Activated naive CD4-positive, alpha-beta T cell treated with anti-CD3 and anti-CD28 coated beads, Interleukin-2, amount 10 ng/mL, durations not matched to agents 7 days and 5 days (primary cell): Measurements from ENCODE around the gene RBM8A.

Experiments
- CTCF ChIA-PET: fragments of 350-600 bp; sonication (Branson Sonifier 250); formaldehyde crosslinking; loops from one replicate; lab custom pipeline; 2021; ENCODE audit warnings: antibody characterized with exemption; lab: Charles Lee
- DNase-seq: peaks from one replicate; pipeline ENCODE4 v3.0.0-alpha.2; 2020
- H3K27ac Mint-ChIP-seq: one replicate; pipeline ENCODE4 v1.8.0; 2021; ENCODE audit warnings: mild to moderate bottlenecking, moderate library complexity, mixed read lengths
- H3K27me3 Mint-ChIP-seq: one replicate; pipeline ENCODE4 v1.8.0; 2021; ENCODE audit warnings: mild to moderate bottlenecking, mixed read lengths
- H3K36me3 Mint-ChIP-seq: one replicate; pipeline ENCODE4 v1.8.0; 2021; ENCODE audit warnings: mixed read lengths
- H3K4me1 Mint-ChIP-seq: one replicate; pipeline ENCODE4 v1.8.0; 2021; ENCODE audit warnings: mixed read lengths
- H3K4me3 Mint-ChIP-seq: one replicate; pipeline ENCODE4 v1.8.0; 2021; ENCODE audit warnings: mild to moderate bottlenecking, moderate library complexity, mixed read lengths
- H3K9me3 Mint-ChIP-seq: one replicate; pipeline ENCODE4 v1.8.0; 2021; ENCODE audit warnings: mixed read lengths

RBM8A gene

DNA sequence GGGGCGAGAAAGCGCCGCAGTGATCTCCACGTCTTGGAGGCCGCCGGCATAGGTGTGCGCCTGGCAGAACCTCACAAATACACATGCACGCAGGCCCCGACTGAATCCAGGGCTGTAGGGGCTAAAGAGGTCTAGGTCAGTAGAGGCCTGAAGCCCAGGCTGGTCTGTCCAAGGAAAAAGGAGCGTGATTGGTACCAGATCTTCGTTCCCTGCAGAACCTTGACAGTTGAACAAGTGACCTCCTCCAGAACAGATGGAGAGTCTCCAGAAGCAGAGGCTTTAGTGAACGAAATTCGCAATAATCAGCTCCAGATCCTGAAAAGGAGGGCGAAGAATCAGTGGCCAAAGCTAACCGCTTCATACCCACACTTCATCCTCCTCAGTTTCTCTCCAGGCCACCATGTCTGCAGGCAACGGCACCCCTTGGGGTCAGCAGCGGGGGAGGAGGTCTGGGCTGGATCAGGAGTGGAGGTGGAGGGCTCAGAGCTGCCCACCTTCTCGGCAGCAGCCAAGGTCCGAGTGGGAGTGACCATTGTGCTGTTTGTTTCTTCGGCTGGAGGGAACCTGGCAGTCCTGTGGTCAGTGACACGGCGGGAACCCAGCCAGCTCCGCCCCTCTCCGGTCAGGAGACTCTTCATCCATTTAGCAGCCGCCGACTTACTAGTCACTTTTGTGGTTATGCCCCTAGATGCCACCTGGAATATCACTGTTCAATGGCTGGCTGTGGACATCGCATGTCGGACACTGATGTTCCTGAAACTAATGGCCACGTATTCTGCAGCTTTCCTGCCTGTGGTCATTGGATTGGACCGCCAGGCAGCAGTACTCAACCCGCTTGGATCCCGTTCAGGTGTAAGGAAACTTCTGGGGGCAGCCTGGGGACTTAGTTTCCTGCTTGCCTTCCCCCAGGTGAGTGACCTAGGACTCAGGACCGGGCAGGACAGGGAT, 8.0 kb downstream of the RBM8A start:
- Mint-ChIP-seq H3K27ac (peak overlapping the region; percentile 98), H3K4me3 (peak overlapping the region; percentile 93), H3K4me1 (peaks cover 50% of the 10 kb centered on the region), H3K27me3 (no peaks in the 10 kb centered on the region), H3K36me3 (peaks cover 40% of the 10 kb centered on the region), H3K9me3 (no peaks in the 10 kb centered on the region)
- DNase-seq, result peak; percentile 47
- CTCF ChIA-PET, result interaction anchor here (1.0 to 2.3 kb wide), 5 partner anchors 8 to 74 kb away, joined by 3 to 14 read pairs (median 4); partner anchors contain the start of genes NUDT17 and RBM8A

GRCh38 chr1:145918144-145918991, 8.9 kb downstream of the RBM8A start, which contains the start of gene PEX11B:
Gene PEX11B, minus strand, starts transcription at chr1:145918717. Its CDS starts 29 bp downstream, at chr1:145918688.
- DNase-seq, result peak; percentile 96
- Mint-ChIP-seq H3K4me3 (peak within 1 kb of the TSS; percentile 93), H3K27ac (peak within 1 kb of the TSS; percentile 98), H3K4me1 (peaks cover 50% of the 10 kb centered on the region), H3K36me3 (peaks cover 42% of the 10 kb centered on the region), H3K27me3 (no peaks in the 10 kb centered on the region), H3K9me3 (no peaks in the 10 kb centered on the region)
- CTCF ChIA-PET, result interaction anchor here (1.0 to 2.3 kb wide), 6 partner anchors 9 to 73 kb away, joined by 3 to 14 read pairs (median 4); partner anchors contain the start of genes ITGA10, NUDT17 and RBM8A

DNA sequence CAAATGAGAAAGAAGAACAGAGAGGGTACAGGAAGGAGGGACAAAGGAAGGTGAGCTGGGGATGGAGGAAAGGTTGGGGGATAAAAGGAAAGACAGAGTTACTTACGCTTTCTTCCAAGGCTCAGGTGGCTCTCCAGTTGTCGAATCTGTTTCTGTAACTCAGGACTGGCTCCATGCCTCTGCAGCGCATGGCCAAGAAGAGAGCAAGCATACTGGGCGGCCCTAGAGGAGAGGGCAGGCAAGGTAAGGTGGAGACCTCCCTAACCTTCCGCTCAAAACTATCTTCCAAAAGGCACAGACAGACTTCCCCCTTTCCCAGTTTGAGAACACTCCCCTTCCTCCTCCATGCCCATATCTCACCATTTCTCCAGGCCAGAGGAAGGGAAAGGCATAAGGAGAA, 9.7 kb downstream of the RBM8A start:
- Mint-ChIP-seq H3K36me3 (peaks cover 38% of the 10 kb centered on the region), H3K9me3 (no peaks in the 10 kb centered on the region), H3K4me1 (peaks cover 50% of the 10 kb centered on the region), H3K27ac (peak overlapping the region; percentile 98), H3K27me3 (no peaks in the 10 kb centered on the region), H3K4me3 (peak overlapping the region; percentile 93)
- no peak for DNase-seq
- CTCF ChIA-PET, result interaction anchor here (1.1 to 2.3 kb wide), 2 partner anchors 8 to 10 kb away, joined by 4 to 14 read pairs; partner anchors contain the start of genes ITGA10 and RBM8A

GRCh38 chr1:145916745-145917144, 10.5 kb downstream of the RBM8A start:
- no peak for DNase-seq
- Mint-ChIP-seq H3K27me3 (no peaks in the 10 kb centered on the region), H3K4me1 (peaks cover 49% of the 10 kb centered on the region), H3K36me3 (peaks cover 43% of the 10 kb centered on the region), H3K4me3 (peak overlapping the region; percentile 93), H3K27ac (no peak overlapping the region), H3K9me3 (no peaks in the 10 kb centered on the region)
- CTCF ChIA-PET, result no interaction called here

- Mint-ChIP-seq H3K9me3 (no peaks in the 10 kb centered on the region), H3K36me3 (peaks cover 50% of the 10 kb centered on the region), H3K27me3 (no peaks in the 10 kb centered on the region), H3K27ac (no peak overlapping the region), H3K4me1 (peaks cover 21% of the 10 kb centered on the region), H3K4me3 (no peak overlapping the region)
- CTCF ChIA-PET, result interaction anchor here (2.0 to 9.7 kb wide), 2 partner anchors 15 to 65 kb away, joined by 7 to 112 read pairs; partner anchors contain the start of genes NUDT17 and RBM8A
- DNase-seq, result no peak
Measured at GRCh38 chr1:145912128-145912641, 15.1 kb downstream of the RBM8A start.

DNA sequence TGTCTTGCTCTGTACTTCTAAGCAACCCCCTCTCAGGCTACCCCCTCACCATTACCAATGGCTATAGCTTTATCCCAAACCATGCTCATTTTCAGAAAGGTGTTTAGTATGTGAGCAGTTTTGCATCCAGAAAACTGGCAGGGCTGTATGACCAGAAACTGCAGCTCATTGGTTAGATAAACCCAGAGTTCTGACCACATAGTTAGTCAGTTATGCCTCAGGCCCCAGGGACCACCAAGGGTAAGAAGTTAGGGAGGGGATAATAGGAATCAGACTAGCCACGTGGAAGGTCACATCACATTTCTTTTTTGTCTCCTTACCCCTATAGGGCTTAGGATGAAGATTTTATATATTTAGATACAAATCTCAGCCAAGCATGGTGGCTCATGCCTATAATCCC, 18.6 kb downstream of the RBM8A start:
- H3K4me1 Mint-ChIP-seq, result peaks cover 6% of the 10 kb centered on the region
- no peaks in the 10 kb centered on the region for H3K9me3 Mint-ChIP-seq
- H3K36me3 Mint-ChIP-seq, result peaks cover 27% of the 10 kb centered on the region
- no peaks in the 10 kb centered on the region for H3K27me3 Mint-ChIP-seq
- CTCF ChIA-PET, result interaction anchor here (0.6 to 9.7 kb wide), 5 partner anchors 9 to 62 kb away, joined by 4 to 112 read pairs (median 4); partner anchors contain the start of gene NUDT17
- no peak overlapping the region for H3K4me3 Mint-ChIP-seq
- DNase-seq, result no peak
- no peak overlapping the region for H3K27ac Mint-ChIP-seq

- H3K4me3 Mint-ChIP-seq, result no peak overlapping the region
- H3K36me3 Mint-ChIP-seq, result peaks cover 20% of the 10 kb centered on the region
- DNase-seq, result no peak
- CTCF ChIA-PET, result interaction anchor here (0.8 to 9.7 kb wide), 5 partner anchors 9 to 70 kb away, joined by 3 to 112 read pairs (median 4); partner anchors contain the start of gene NUDT17
- H3K27me3 Mint-ChIP-seq, result no peaks in the 10 kb centered on the region
- H3K9me3 Mint-ChIP-seq, result no peaks in the 10 kb centered on the region
- H3K27ac Mint-ChIP-seq, result no peak overlapping the region
- peaks cover 6% of the 10 kb centered on the region for H3K4me1 Mint-ChIP-seq
Measured at GRCh38 chr1:145906954-145907753, 20.1 kb downstream of the RBM8A start.

GRCh38 chr1:145901312-145902021, 25.8 kb downstream of the RBM8A start:
- peaks cover 4% of the 10 kb centered on the region for H3K27me3 Mint-ChIP-seq
- H3K9me3 Mint-ChIP-seq, result no peaks in the 10 kb centered on the region
- no peak overlapping the region for H3K27ac Mint-ChIP-seq
- DNase-seq, result no peak
- no peaks in the 10 kb centered on the region for H3K4me1 Mint-ChIP-seq
- H3K36me3 Mint-ChIP-seq, result peaks cover 1% of the 10 kb centered on the region
- CTCF ChIA-PET, result interaction anchor here (2.1 kb wide), 1 partner anchor 10 kb away, joined by 6 read pairs; no protein-coding TSS in a partner anchor
- H3K4me3 Mint-ChIP-seq, result no peak overlapping the region

- H3K27me3 Mint-ChIP-seq, result peaks cover 4% of the 10 kb centered on the region
- no peak overlapping the region for H3K27ac Mint-ChIP-seq
- no peak overlapping the region for H3K4me3 Mint-ChIP-seq
- no peak for DNase-seq
- CTCF ChIA-PET, result interaction anchor here (1.0 to 1.3 kb wide), 2 partner anchors 19 to 52 kb away, joined by 3 to 4 read pairs; no protein-coding TSS in a partner anchor
- H3K36me3 Mint-ChIP-seq, result peaks cover 1% of the 10 kb centered on the region
- H3K9me3 Mint-ChIP-seq, result no peaks in the 10 kb centered on the region
- no peaks in the 10 kb centered on the region for H3K4me1 Mint-ChIP-seq
Measured at GRCh38 chr1:145898756-145899155, 28.5 kb downstream of the RBM8A start.

GRCh38 chr1:145897969-145898368, 29.3 kb downstream of the RBM8A start:
- DNase-seq, result no peak
- Mint-ChIP-seq H3K27me3 (peaks cover 4% of the 10 kb centered on the region), H3K36me3 (peaks cover 1% of the 10 kb centered on the region), H3K9me3 (no peaks in the 10 kb centered on the region), H3K4me3 (no peak overlapping the region), H3K4me1 (no peaks in the 10 kb centered on the region), H3K27ac (no peak overlapping the region)
- CTCF ChIA-PET, result no interaction called here

DNA sequence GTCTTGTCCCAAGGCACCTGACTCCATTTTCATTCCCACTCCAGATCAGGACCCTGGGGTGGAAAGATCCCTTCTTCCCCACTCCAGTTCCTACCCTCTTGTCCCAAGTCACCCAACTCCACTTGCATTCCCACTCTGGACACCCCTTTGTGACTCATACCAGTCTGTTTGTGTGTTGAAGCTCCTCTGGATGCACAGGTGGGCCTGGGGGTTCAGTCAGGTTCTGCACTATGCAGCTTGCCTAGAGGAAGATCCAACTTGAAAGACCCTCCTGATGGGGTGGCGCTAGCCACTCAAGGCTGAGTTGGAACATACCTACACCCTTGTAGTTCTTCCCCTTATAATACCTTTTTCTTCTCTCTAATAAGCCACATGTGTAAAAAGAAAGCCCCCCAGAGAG, 31.8 kb downstream of the RBM8A start:
- DNase-seq, result no peak
- CTCF ChIA-PET, result interaction anchor here (0.9 to 1.8 kb wide), 4 partner anchors 14 to 50 kb away, joined by 3 to 9 read pairs (median 6); partner anchors contain the start of genes ITGA10 and NUDT17
- H3K36me3 Mint-ChIP-seq, result peaks cover 1% of the 10 kb centered on the region
- no peak overlapping the region for H3K27ac Mint-ChIP-seq
- no peaks in the 10 kb centered on the region for H3K4me1 Mint-ChIP-seq
- H3K9me3 Mint-ChIP-seq, result no peaks in the 10 kb centered on the region
- no peak overlapping the region for H3K4me3 Mint-ChIP-seq
- peaks cover 6% of the 10 kb centered on the region for H3K27me3 Mint-ChIP-seq

DNA sequence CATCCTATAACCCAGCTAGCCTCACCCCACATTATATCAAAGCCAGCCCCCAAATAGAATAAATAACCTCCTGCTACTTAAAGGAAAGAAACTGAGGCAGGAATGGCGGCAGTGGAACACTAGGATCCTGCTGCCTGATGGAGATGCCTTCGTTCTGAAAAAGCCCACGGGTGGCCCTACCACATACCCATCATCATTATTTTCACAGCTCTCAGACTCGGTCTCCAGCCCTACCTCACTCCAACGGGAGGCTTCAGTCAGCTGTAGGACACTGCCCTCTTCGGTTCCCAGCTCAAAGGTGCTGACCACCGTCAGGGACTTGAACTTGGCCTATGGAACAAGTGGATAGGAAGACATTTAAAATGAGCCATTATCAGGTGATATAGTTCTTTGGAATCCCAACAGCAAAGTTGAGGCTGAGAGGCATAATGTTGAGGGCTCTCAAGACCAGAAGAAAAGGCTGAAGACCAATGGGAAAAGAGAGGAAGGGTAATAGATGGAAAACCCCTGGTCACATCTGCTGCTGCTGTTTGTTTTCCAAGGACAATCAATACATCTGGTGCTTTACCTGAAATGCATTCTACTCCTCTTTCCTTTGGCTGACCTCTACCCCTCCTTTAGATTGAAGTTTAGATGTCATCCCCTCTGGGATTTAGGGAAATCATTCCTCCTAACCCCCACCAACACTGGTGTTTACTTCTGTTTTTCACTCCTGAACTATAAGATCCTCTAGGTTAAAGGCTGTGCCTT, 33.8 kb downstream of the RBM8A start:
- H3K4me3 Mint-ChIP-seq, result no peak overlapping the region
- peaks cover 1% of the 10 kb centered on the region for H3K36me3 Mint-ChIP-seq
- CTCF ChIA-PET, result interaction anchor here (0.7 to 3.5 kb wide), 9 partner anchors 12 to 121 kb away, joined by 3 to 34 read pairs (median 4); partner anchors contain the start of genes ITGA10, NUDT17 and PIAS3

More for the DNA sequence above, 33.8 kb downstream of the RBM8A start:
- peaks cover 6% of the 10 kb centered on the region for H3K27me3 Mint-ChIP-seq
- H3K9me3 Mint-ChIP-seq, result no peaks in the 10 kb centered on the region
- H3K4me1 Mint-ChIP-seq, result no peaks in the 10 kb centered on the region
- DNase-seq, result no peak
- no peak overlapping the region for H3K27ac Mint-ChIP-seq
